T-helper 9 cell (primary cell): Measurements from ENCODE around the gene RUBCNL.

Source experiments
- DNase-seq: peaks from one replicate; pipeline ENCODE4 v3.0.0-alpha.2; 2020

The RUBCNL gene

DNA sequence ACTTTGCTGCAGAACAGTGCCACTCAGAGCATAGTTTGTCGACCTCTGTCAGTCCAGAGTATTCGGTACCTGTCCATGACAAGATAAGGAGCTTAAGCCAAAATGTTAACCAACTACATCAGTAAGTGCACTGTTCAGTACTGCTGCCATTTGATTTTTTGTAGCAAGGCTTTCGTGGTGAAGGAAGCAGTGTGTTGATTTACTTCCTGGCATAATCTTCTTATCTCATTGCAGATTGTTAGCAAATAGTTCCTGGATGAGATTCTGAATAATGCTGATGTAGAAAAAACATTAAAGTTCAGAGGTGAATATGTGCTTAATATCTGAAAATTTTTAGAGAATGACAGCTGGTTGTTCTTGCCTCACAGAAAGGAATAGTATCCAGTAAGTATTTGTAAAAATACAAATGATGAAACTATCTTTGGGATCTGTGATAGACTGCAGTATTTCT, 89.7 kb downstream of the RUBCNL start:
- no peak for DNase-seq

GRCh38 chr13:46296921-46297320, 90.1 kb downstream of the RUBCNL start:
- no peak for DNase-seq

GRCh38 chr13:46296115-46296822, 90.8 kb downstream of the RUBCNL start:
- DNase-seq, result no peak

- peak; percentile 51 for DNase-seq
Measured at GRCh38 chr13:46295491-46296114, 91.4 kb downstream of the RUBCNL start.

GRCh38 chr13:46293436-46293835, 93.6 kb downstream of the RUBCNL start:
- no peak for DNase-seq
